Stimulated activated memory B cell treated with anti-CD40 and anti-IgM and Interleukin-4, amounts not matched to agents 10 μg/mL and 1 μg/mL and 100 μg/mL, for 72 hours (primary cell): Measurements from ENCODE around the gene TGFBR3.
A peak's percentile ranks its signal among the peaks of the same experiment; 100 is the strongest.

ENCODE experiments used
- ATAC-seq: fragments of 150-1000 bp; cut with Tn5 transposase; 2 replicates; pipeline ENCODE4 v1.10.0; 2021
- H3K27ac Mint-ChIP-seq: one replicate; pipeline ENCODE4 v1.8.0; 2022; ENCODE audit warnings: mild to moderate bottlenecking, mixed read lengths
- H3K27me3 Mint-ChIP-seq: one replicate; pipeline ENCODE4 v1.8.0; 2022; ENCODE audit warnings: mixed read lengths
- H3K36me3 Mint-ChIP-seq: one replicate; pipeline ENCODE4 v1.8.0; 2022; ENCODE audit warnings: mixed read lengths
- H3K4me1 Mint-ChIP-seq: one replicate; pipeline ENCODE4 v1.8.0; 2022; ENCODE audit warnings: mixed read lengths
- H3K4me3 Mint-ChIP-seq: one replicate; pipeline ENCODE4 v1.8.0; 2022; ENCODE audit warnings: mild to moderate bottlenecking, moderate library complexity, mixed read lengths
- H3K9me3 Mint-ChIP-seq: one replicate; pipeline ENCODE4 v1.8.0; 2022; ENCODE audit warnings: mixed read lengths

Gene TGFBR3

GRCh38 chr1:91885716-91886506, at the start of gene TGFBR3:
TGFBR3 (minus strand) TSS chr1:91886151; CDS start chr1:91861531, 24,620 bp downstream.
- H3K27ac Mint-ChIP-seq: peak within 1 kb of the TSS; percentile 60
- H3K27me3 Mint-ChIP-seq: peaks cover 47% of the 10 kb centered on the region
- H3K4me1 Mint-ChIP-seq: peaks cover 25% of the 10 kb centered on the region
- peak within 1 kb of the TSS; percentile 82 for H3K4me3 Mint-ChIP-seq
- H3K36me3 Mint-ChIP-seq: no peaks in the 10 kb centered on the region
- peak; percentile 72 for ATAC-seq
- no peaks in the 10 kb centered on the region for H3K9me3 Mint-ChIP-seq

GRCh38 chr1:91929250-91929649, 43.3 kb upstream of the TGFBR3 start:
- no peak for ATAC-seq

GRCh38 chr1:91928026-91928425, 42.1 kb upstream of the TGFBR3 start:
- Mint-ChIP-seq H3K36me3 (no peaks in the 10 kb centered on the region), H3K27ac (no peak overlapping the region), H3K4me1 (no peaks in the 10 kb centered on the region), H3K27me3 (no peaks in the 10 kb centered on the region), H3K4me3 (no peak overlapping the region), H3K9me3 (no peaks in the 10 kb centered on the region)
- ATAC-seq: no peak

More at GRCh38 chr1:91929250-91929649, 43.3 kb upstream of the TGFBR3 start:
- Mint-ChIP-seq H3K4me3 (no peak overlapping the region), H3K36me3 (no peaks in the 10 kb centered on the region), H3K27me3 (no peaks in the 10 kb centered on the region), H3K27ac (no peak overlapping the region), H3K9me3 (no peaks in the 10 kb centered on the region), H3K4me1 (no peaks in the 10 kb centered on the region)

GRCh38 chr1:91925644-91926435, 39.9 kb upstream of the TGFBR3 start:
- H3K4me3 Mint-ChIP-seq: no peak overlapping the region
- H3K27me3 Mint-ChIP-seq: no peaks in the 10 kb centered on the region
- no peak for ATAC-seq
- H3K27ac Mint-ChIP-seq: no peak overlapping the region
- no peaks in the 10 kb centered on the region for H3K9me3 Mint-ChIP-seq
- H3K4me1 Mint-ChIP-seq: no peaks in the 10 kb centered on the region
- no peaks in the 10 kb centered on the region for H3K36me3 Mint-ChIP-seq

- H3K4me3 Mint-ChIP-seq: no peak overlapping the region
- H3K27ac Mint-ChIP-seq: no peak overlapping the region
- H3K9me3 Mint-ChIP-seq: no peaks in the 10 kb centered on the region
- ATAC-seq: no peak
- H3K36me3 Mint-ChIP-seq: no peaks in the 10 kb centered on the region
- H3K4me1 Mint-ChIP-seq: no peaks in the 10 kb centered on the region
- H3K27me3 Mint-ChIP-seq: no peaks in the 10 kb centered on the region
Measured at GRCh38 chr1:91924146-91924545, 38.2 kb upstream of the TGFBR3 start.

- no peaks in the 10 kb centered on the region for H3K36me3 Mint-ChIP-seq
Measured at GRCh38 chr1:91919962-91920361, 34.0 kb upstream of the TGFBR3 start.

GRCh38 chr1:91916811-91917460, 31.0 kb upstream of the TGFBR3 start:
- no peak for ATAC-seq
- Mint-ChIP-seq H3K4me1 (no peaks in the 10 kb centered on the region), H3K27ac (no peak overlapping the region), H3K27me3 (no peaks in the 10 kb centered on the region), H3K4me3 (no peak overlapping the region), H3K36me3 (no peaks in the 10 kb centered on the region), H3K9me3 (no peaks in the 10 kb centered on the region)

More at GRCh38 chr1:91919962-91920361, 34.0 kb upstream of the TGFBR3 start:
- Mint-ChIP-seq H3K27ac (no peak overlapping the region), H3K4me1 (no peaks in the 10 kb centered on the region), H3K9me3 (no peaks in the 10 kb centered on the region), H3K4me3 (no peak overlapping the region), H3K27me3 (no peaks in the 10 kb centered on the region)
- ATAC-seq: no peak

- Mint-ChIP-seq H3K4me3 (no peak overlapping the region), H3K4me1 (no peaks in the 10 kb centered on the region), H3K36me3 (no peaks in the 10 kb centered on the region), H3K27me3 (no peaks in the 10 kb centered on the region), H3K9me3 (no peaks in the 10 kb centered on the region), H3K27ac (no peak overlapping the region)
- ATAC-seq: no peak
Measured at GRCh38 chr1:91916046-91916445, 30.1 kb upstream of the TGFBR3 start.

GRCh38 chr1:91913018-91913417, 27.1 kb upstream of the TGFBR3 start:
- no peaks in the 10 kb centered on the region for H3K36me3 Mint-ChIP-seq
- no peaks in the 10 kb centered on the region for H3K4me1 Mint-ChIP-seq
- ATAC-seq: no peak
- H3K27me3 Mint-ChIP-seq: no peaks in the 10 kb centered on the region
- no peak overlapping the region for H3K27ac Mint-ChIP-seq
- H3K4me3 Mint-ChIP-seq: no peak overlapping the region
- H3K9me3 Mint-ChIP-seq: no peaks in the 10 kb centered on the region

- H3K27ac Mint-ChIP-seq: no peak overlapping the region
- no peak for ATAC-seq
- H3K36me3 Mint-ChIP-seq: no peaks in the 10 kb centered on the region
- H3K4me3 Mint-ChIP-seq: no peak overlapping the region
- no peaks in the 10 kb centered on the region for H3K9me3 Mint-ChIP-seq
- H3K4me1 Mint-ChIP-seq: no peaks in the 10 kb centered on the region
- no peaks in the 10 kb centered on the region for H3K27me3 Mint-ChIP-seq
Measured at GRCh38 chr1:91912266-91912665, 26.3 kb upstream of the TGFBR3 start.

- Mint-ChIP-seq H3K27ac (no peak overlapping the region), H3K9me3 (no peaks in the 10 kb centered on the region), H3K36me3 (no peaks in the 10 kb centered on the region), H3K4me3 (no peak overlapping the region), H3K27me3 (peaks cover 12% of the 10 kb centered on the region), H3K4me1 (no peaks in the 10 kb centered on the region)
- no peak for ATAC-seq
Measured at GRCh38 chr1:91901231-91901630, 15.3 kb upstream of the TGFBR3 start.

GRCh38 chr1:91900562-91900961, 14.6 kb upstream of the TGFBR3 start:
- Mint-ChIP-seq H3K9me3 (no peaks in the 10 kb centered on the region), H3K4me1 (no peaks in the 10 kb centered on the region), H3K36me3 (no peaks in the 10 kb centered on the region), H3K27ac (no peak overlapping the region), H3K27me3 (peaks cover 12% of the 10 kb centered on the region), H3K4me3 (no peak overlapping the region)
- no peak for ATAC-seq

- Mint-ChIP-seq H3K4me3 (no peak overlapping the region), H3K27me3 (peaks cover 12% of the 10 kb centered on the region), H3K27ac (no peak overlapping the region), H3K36me3 (no peaks in the 10 kb centered on the region), H3K4me1 (no peaks in the 10 kb centered on the region), H3K9me3 (no peaks in the 10 kb centered on the region)
- ATAC-seq: no peak
Measured at GRCh38 chr1:91897016-91897415, 11.1 kb upstream of the TGFBR3 start.

- H3K9me3 Mint-ChIP-seq: no peaks in the 10 kb centered on the region
- H3K27ac Mint-ChIP-seq: no peak overlapping the region
- H3K36me3 Mint-ChIP-seq: no peaks in the 10 kb centered on the region
- no peak overlapping the region for H3K4me3 Mint-ChIP-seq
- no peak for ATAC-seq
- no peaks in the 10 kb centered on the region for H3K4me1 Mint-ChIP-seq
- H3K27me3 Mint-ChIP-seq: peaks cover 10% of the 10 kb centered on the region
Measured at GRCh38 chr1:91895832-91896556, 10.0 kb upstream of the TGFBR3 start.
